ENCODE measurements around the gene CEP295NL. TPM values are rescaled to one million over a fixed set of nuclear protein-coding genes. Genes with fewer than 3 reads are reported as not detected.
A peak's percentile ranks its signal among the peaks of the same experiment; 100 is the strongest.

CEP295NL gene
- total RNA-seq, 4 donors from 2014 or later = 0.78 to 6.6 (median 2.3) TPM

- intact Hi-C loops (cut with DNase I) = no loop called here
These were observed 1.2 kb downstream of the CEP295NL start for GRCh38 chr17:78901806-78902205.

GRCh38 chr17:78900816-78901215 lies 2.2 kb downstream of the CEP295NL start:
- Histone ChIP-seq H3K27me3 (no peaks in the 10 kb centered on the region), H3K9me3 (no peaks in the 10 kb centered on the region), H3K4me3 (no peak overlapping the region), H3K4me1 (peaks cover 64 to 99% (median 86%) of the 10 kb centered on the region in 4 donors), H3K27ac (replicated peaks in 1 of 4) (no peak overlapping the region), H3K36me3 (peaks cover 9 to 47% (median 22%) of the 10 kb centered on the region in 4 donors)
- intact Hi-C loops (cut with DNase I) = no loop called here
- TF ChIP-seq CTCF (IDR thresholded peaks at IDR 0.05) (no peak), EP300 (IDR thresholded peaks at IDR 0.05) (no peak)
- no peak for DNase-seq (ENCODE audit: extremely low spot score)
- WGBS = 88% methylated on average over 18 of the region's 29 CpGs

More at GRCh38 chr17:78901806-78902205, 1.2 kb downstream of the CEP295NL start:
- Histone ChIP-seq H3K9me3 (no peaks in the 10 kb centered on the region), H3K27me3 (no peaks in the 10 kb centered on the region), H3K4me1 (peaks cover 59 to 99% (median 80%) of the 10 kb centered on the region in 4 donors), H3K36me3 (peaks cover 9 to 47% (median 22%) of the 10 kb centered on the region in 4 donors), H3K4me3 (no peak overlapping the region), H3K27ac (replicated peaks in 1 of 4) (no peak overlapping the region)
- DNase-seq (ENCODE audit: extremely low spot score) = no peak
- WGBS = 91% methylated on average over 10 of the region's 10 CpGs
- no peak for TF ChIP-seq EP300 (IDR thresholded peaks at IDR 0.05)

DNA sequence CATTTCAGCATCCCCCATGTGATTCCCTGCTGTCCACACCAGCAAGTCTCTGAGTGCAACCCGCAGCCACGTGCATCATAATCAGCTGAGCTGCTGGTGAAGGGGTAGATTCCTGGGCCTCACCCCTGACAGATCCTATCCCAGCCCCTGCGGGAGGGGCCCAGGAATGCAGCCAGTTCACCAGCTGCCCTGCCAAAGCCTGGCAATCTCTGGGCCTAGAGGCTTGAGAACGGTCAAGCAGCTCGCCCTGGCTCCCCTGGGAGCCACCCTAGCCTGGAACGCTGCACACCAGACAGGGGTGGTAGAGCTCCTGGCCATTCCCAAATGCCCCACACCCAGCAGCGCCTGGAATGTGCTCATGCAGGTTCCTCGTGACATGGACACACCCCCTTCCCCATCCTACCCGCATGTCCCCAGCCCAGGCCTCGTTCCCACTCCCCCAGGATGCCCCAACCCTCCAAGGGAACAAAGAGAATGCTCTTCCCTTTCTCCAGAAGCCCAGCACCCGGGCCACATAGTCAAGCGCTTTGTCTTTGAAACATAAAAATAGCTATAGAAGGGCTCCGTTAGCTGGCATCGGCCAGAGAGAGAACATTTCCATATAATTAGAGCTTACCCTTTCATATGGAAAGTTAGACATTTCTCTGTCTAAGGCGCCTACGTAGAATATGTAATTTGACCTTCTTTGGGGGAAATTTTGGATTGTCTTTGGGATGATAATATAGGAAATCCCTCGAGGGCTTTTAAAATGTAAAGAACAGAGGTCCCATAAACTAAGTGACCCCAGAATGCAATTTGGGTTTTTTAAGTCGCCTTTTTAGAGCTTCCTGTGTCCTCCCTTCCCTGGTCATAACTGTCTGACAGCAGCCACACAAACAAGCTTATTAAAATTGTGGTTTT lies 3.4 kb downstream of the CEP295NL start:
- Histone ChIP-seq H3K36me3 (peaks cover 9 to 47% (median 22%) of the 10 kb centered on the region in 4 donors), H3K27ac (replicated peaks in 1 of 4) (peak overlapping the region in 3 of 4 donors; percentile 38 to 44 (median 43)), H3K4me3 (no peak overlapping the region), H3K4me1 (peaks cover 69 to 99% (median 86%) of the 10 kb centered on the region in 4 donors), H3K27me3 (no peaks in the 10 kb centered on the region), H3K9me3 (no peaks in the 10 kb centered on the region)
- no peak for TF ChIP-seq CTCF (IDR thresholded peaks at IDR 0.05)
- TF ChIP-seq EP300 (IDR thresholded peaks at IDR 0.05) = no peak
- peak in 1 of 2 donors; percentile 22 for TF ChIP-seq POLR2AphosphoS5 (IDR thresholded peaks at IDR 0.05)
- no peak for TF ChIP-seq POLR2A (IDR thresholded peaks at IDR 0.05; ENCODE audit: low read depth)
- 65% methylated on average over 12 of the region's 18 CpGs for WGBS
- intact Hi-C loops (cut with DNase I) = no loop called here
- no peak for DNase-seq (ENCODE audit: extremely low spot score)

DNA sequence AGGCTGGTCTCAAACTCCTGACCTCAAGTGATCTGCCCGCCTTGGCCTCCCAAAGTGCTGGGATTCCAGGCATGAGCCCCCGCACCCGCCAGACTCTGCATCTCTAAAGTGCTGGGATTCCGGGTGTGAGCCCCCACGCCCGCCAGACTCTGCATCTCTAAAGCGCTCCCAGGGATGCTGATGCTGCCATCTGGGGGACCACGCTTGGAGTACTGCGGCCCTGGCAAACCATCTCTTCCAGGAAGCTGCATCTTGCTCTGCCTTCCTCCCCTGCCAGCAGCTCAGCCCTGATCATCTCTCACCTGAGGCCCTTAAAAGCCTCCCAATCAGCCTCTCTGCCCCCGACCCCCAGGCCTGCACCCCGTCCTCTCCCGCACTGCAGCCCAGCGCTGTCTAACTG lies 4.1 kb downstream of the CEP295NL start:
- no peak for DNase-seq (ENCODE audit: extremely low spot score)
- 90% methylated on average over 9 of the region's 13 CpGs for WGBS
- Histone ChIP-seq H3K36me3 (peaks cover 9 to 43% (median 20%) of the 10 kb centered on the region in 4 donors), H3K4me1 (peaks cover 73 to 99% (median 86%) of the 10 kb centered on the region in 4 donors), H3K27me3 (no peaks in the 10 kb centered on the region), H3K9me3 (no peaks in the 10 kb centered on the region), H3K27ac (replicated peaks in 1 of 4) (peak overlapping the region in 3 of 4 donors; percentile 17 to 44 (median 43)), H3K4me3 (no peak overlapping the region)
- TF ChIP-seq POLR2A (IDR thresholded peaks at IDR 0.05; ENCODE audit: low read depth) (no peak), CTCF (IDR thresholded peaks at IDR 0.05) (no peak), EP300 (IDR thresholded peaks at IDR 0.05) (no peak), POLR2AphosphoS5 (IDR thresholded peaks at IDR 0.05) (no peak)
- intact Hi-C loops (cut with DNase I) = no loop called here

DNA sequence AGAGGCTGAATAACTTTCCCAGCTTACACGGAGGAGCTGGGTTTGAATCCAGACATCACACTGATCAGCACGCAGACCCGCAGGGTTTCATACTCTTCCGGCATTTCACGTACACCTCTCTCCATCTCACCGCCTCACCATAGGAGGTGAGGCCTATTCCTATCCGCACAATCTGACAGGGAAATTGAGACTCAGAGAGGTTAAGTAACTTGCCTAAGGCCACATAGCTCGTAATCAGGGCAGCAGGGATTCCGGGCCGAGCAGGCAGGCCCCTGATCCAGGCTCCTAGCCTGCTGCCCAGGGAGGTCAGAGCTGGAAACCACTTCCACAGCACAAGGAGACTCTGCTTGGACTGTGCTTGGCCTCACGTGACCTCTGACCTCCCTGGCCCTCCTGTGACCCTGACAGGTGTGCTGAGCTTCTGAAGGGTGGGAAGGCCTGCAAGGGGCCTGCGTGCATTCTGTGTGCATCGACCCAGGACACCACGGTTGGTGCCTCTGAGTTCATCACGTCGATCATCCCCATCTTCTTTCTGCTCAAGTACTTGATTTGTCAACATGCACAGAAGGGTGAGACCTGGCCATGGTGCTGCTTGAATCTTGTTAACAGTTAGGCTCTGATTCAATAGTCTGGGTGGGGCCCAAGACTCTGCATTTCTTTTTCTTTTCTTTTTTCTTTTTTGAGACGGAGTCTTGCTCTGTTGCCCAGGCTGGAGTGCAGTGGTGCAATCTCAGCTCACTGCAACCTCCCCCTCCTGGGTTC lies 4.7 kb downstream of the CEP295NL start:
- H3K4me1 ChIP-seq = peaks cover 72 to 99% (median 86%) of the 10 kb centered on the region in 4 donors

More for the DNA sequence above, 4.7 kb downstream of the CEP295NL start:
- TF ChIP-seq EP300 (IDR thresholded peaks at IDR 0.05) (no peak), POLR2AphosphoS5 (IDR thresholded peaks at IDR 0.05) (no peak), CTCF (IDR thresholded peaks at IDR 0.05) (no peak), POLR2A (IDR thresholded peaks at IDR 0.05; ENCODE audit: low read depth) (no peak)
- DNase-seq (ENCODE audit: extremely low spot score) = no peak
- H3K9me3 ChIP-seq = no peaks in the 10 kb centered on the region
- intact Hi-C loops (cut with DNase I) = no loop called here
- no peaks in the 10 kb centered on the region for H3K27me3 ChIP-seq
- peaks cover 9 to 36% (median 16%) of the 10 kb centered on the region in 4 donors for H3K36me3 ChIP-seq
- H3K4me3 ChIP-seq = no peak overlapping the region
- WGBS = 80% methylated on average over 16 of the region's 17 CpGs
- peak overlapping the region in 3 of 4 donors; percentile 43 to 77 (median 69) for H3K27ac ChIP-seq (replicated peaks in 1 of 4)

Data from esophagus muscularis mucosa (tissue), 4 donors.